HCT116 (cell line): ENCODE measurements around the gene HIVEP3. TPM values are rescaled to one million over a fixed set of nuclear protein-coding genes. Genes with fewer than 3 reads are reported as not detected.

Experiments used
- ATAC-seq: fragments of 200-7000 bp; cut with Tn5 transposase; 2 replicates; pipeline ENCODE4 v1.9.1; 2020; ENCODE audit warnings: mild to moderate bottlenecking, moderate library complexity
- BruUV-seq: library from RNA; stranded (reverse); fragments of 400-500 nt; replicated peaks from 2 replicates; lab custom pipeline; 2021; lab: Mats Ljungman, UMichigan
- CTCF ChIA-PET: fragments of 300-600 bp; sonication (Branson Sonifier 250); formaldehyde crosslinking; loops from one replicate; lab custom pipeline; 2021; ENCODE audit warnings: antibody characterized with exemption; lab: Charles Lee
- POLR2A ChIA-PET: fragments of 300-600, 350-600 bp; sonication (Branson Sonifier 250); formaldehyde crosslinking; loops from one replicate; lab custom pipeline; 2021; ENCODE audit warnings: antibody characterized with exemption; lab: Charles Lee
- RAD21 ChIA-PET, 2 experiments: fragments of 300-600 bp; sonication (Branson Sonifier 250); formaldehyde crosslinking; loops; one replicate each; lab custom pipeline; 2023; ENCODE audit warnings: low total read pairs in 2 of 2; ENCODE audit not compliant: uncharacterized antibody in 2 of 2, unreplicated experiment in 2 of 2, low non-redundant PET in 1 of 2; lab: Charles Lee
- DNase-seq: peaks from one replicate; pipeline ENCODE4 v3.0.0-alpha.2; 2010; ENCODE audit warnings: low read depth, low spot score
- H2AFZ ChIP-seq: fragments of 200-600 bp; shearing (Covaris generic), sonication (generic); 2 replicates; pipeline ENCODE4 v1.6.1; 2017; ENCODE audit warnings: low read depth, mixed run types, mixed read lengths, antibody characterized with exemption, low read length; ENCODE audit not compliant: poor library complexity, severe bottlenecking
- H3K27ac ChIP-seq: 2 replicates; pipeline ENCODE4 v1.5.1; 2012; ENCODE audit warnings: low read depth, low read length
- H3K27me3 ChIP-seq: fragments of 200-600 bp; sonication (generic); 2 replicates; pipeline ENCODE4 v1.6.1; 2016; ENCODE audit warnings: mixed run types, low read length, mixed read lengths; ENCODE audit not compliant: insufficient read depth
- H3K36me3 ChIP-seq, 2 experiments: fragments of 200-500 bp in 1 of 2; fragments of 200-600 bp in 1 of 2; sonication (Bioruptor generic) in 1 of 2; sonication (generic) in 1 of 2; 2 replicates each; pipeline versions ENCODE4 v1.5.1 to v1.6.1; 2014 to 2016; ENCODE audit warnings: low read length in 2 of 2, inconsistent platforms in 1 of 2, mixed read lengths in 1 of 2, mixed run types in 1 of 2; ENCODE audit not compliant: insufficient read depth in 2 of 2, control insufficient read depth in 1 of 2
- H3K4me1 ChIP-seq, 2 experiments: fragments of 200-600 bp in 1 of 2; sonication (generic) in 1 of 2; 2 replicates each; pipeline versions ENCODE4 v1.5.1 to v1.6.1; 2012 to 2017; ENCODE audit warnings: low read length in 2 of 2, inconsistent platforms in 1 of 2, mild to moderate bottlenecking in 1 of 2, mixed read lengths in 1 of 2, mixed run types in 1 of 2, moderate library complexity in 1 of 2; ENCODE audit not compliant: insufficient read depth in 2 of 2, control insufficient read depth in 1 of 2
- H3K4me2 ChIP-seq: fragments of 200-600 bp; sonication (generic); 2 replicates; pipeline ENCODE4 v1.6.1; 2017; ENCODE audit warnings: mixed run types, low read length, mixed read lengths
- H3K4me3 ChIP-seq, 2 experiments: fragments of 200-600 bp in 1 of 2; sonication (generic) in 1 of 2; replicated peaks in 1 of 2; 2 replicates each; pipeline ENCODE4 v1.5.1; 2011 to 2016; ENCODE audit warnings: low read length in 2 of 2, control low read depth in 1 of 2, low read depth in 1 of 2, mild to moderate bottlenecking in 1 of 2, mixed read lengths in 1 of 2, mixed run types in 1 of 2
- H3K79me2 ChIP-seq: fragments of 200-600 bp; sonication (generic); 2 replicates; pipeline ENCODE4 v1.6.1; 2017; ENCODE audit warnings: mild to moderate bottlenecking, mixed run types, low read length, moderate library complexity, mixed read lengths; ENCODE audit not compliant: insufficient read depth
- H3K9ac ChIP-seq: fragments of 200-600 bp; sonication (generic); 2 replicates; pipeline ENCODE4 v1.6.1; 2016; ENCODE audit warnings: low read length, mixed read lengths
- H3K9me2 ChIP-seq: fragments of 200-600 bp; sonication (generic), shearing (Covaris generic); 2 replicates; pipeline ENCODE4 v1.6.1; 2017; ENCODE audit warnings: mixed run types, mild to moderate bottlenecking, moderate library complexity; ENCODE audit not compliant: insufficient read depth
- H3K9me3 ChIP-seq, 2 experiments: fragments of 200-500 bp in 1 of 2; fragments of 200-600 bp in 1 of 2; sonication (Bioruptor generic) in 1 of 2; sonication (generic) in 1 of 2; 2 replicates each; pipeline ENCODE4 v1.6.1; 2014 to 2017; ENCODE audit warnings: low read length in 2 of 2, mixed read lengths in 2 of 2, inconsistent platforms in 1 of 2, low read depth in 1 of 2, mild to moderate bottlenecking in 1 of 2, mixed run types in 1 of 2, moderate library complexity in 1 of 2; ENCODE audit not compliant: control insufficient read depth in 1 of 2, insufficient read depth in 1 of 2
- H4K20me1 ChIP-seq: fragments of 200-600 bp; sonication (generic), shearing (Covaris generic); 2 replicates; pipeline ENCODE4 v1.6.1; 2017; ENCODE audit warnings: mixed run types, mild to moderate bottlenecking, moderate library complexity; ENCODE audit not compliant: insufficient read depth
- CEBPB ChIP-seq: IDR thresholded peaks from 2 replicates; pipeline ENCODE4 v1.6.1; 2012; ENCODE audit warnings: low read depth
- CTCF ChIP-seq, 3 experiments: fragments of 200-600 bp in 1 of 3; sonication (generic) in 1 of 3; IDR thresholded peaks in 2 of 3; conservative IDR thresholded peaks in 1 of 3; 2 replicates each; pipeline ENCODE4 v1.5.1; 2012 to 2017; ENCODE audit warnings: low read depth in 2 of 3, low read length in 2 of 3, antibody characterized with exemption in 1 of 3, borderline replicate concordance in 1 of 3, control low read depth in 1 of 3, mild to moderate bottlenecking in 1 of 3, mixed read lengths in 1 of 3, mixed run types in 1 of 3, moderate library complexity in 1 of 3; ENCODE audit not compliant: insufficient read depth in 1 of 3
- EGR1 ChIP-seq: IDR thresholded peaks from 2 replicates; pipeline ENCODE4 v1.6.1; 2012; ENCODE audit warnings: low read depth
- ELF1 ChIP-seq: IDR thresholded peaks from 2 replicates; pipeline ENCODE4 v1.6.1; 2012; ENCODE audit warnings: low read depth, borderline replicate concordance
- EZH2 ChIP-seq: fragments of 200-600 bp; sonication (generic); IDR thresholded peaks from 2 replicates; pipeline ENCODE4 v1.6.1; 2017; ENCODE audit warnings: antibody characterized with exemption, mixed run types
- EZH2phosphoT487 ChIP-seq: fragments of 200-600 bp; IDR thresholded peaks from 2 replicates; pipeline ENCODE4 v1.6.1; 2018; ENCODE audit warnings: antibody characterized with exemption, borderline replicate concordance
- FOSL1 ChIP-seq: IDR thresholded peaks from 2 replicates; pipeline ENCODE4 v1.6.1; 2012; ENCODE audit warnings: low read depth
- JUND ChIP-seq: IDR thresholded peaks from 2 replicates; pipeline ENCODE4 v1.6.1; 2012
- MAX ChIP-seq: IDR thresholded peaks from 2 replicates; pipeline ENCODE4 v1.6.1; 2012
- POLR2A ChIP-seq: IDR thresholded peaks from 2 replicates; pipeline ENCODE4 v1.7.0; 2011; ENCODE audit warnings: borderline replicate concordance; ENCODE audit not compliant: insufficient read depth, insufficient read length; ENCODE audit errors: extremely low read depth
- POLR2AphosphoS5 ChIP-seq: IDR thresholded peaks from 2 replicates; pipeline ENCODE4 v1.6.1; 2011; ENCODE audit warnings: mild to moderate bottlenecking, low read depth, low read length, moderate library complexity
- REST ChIP-seq: IDR thresholded peaks from 2 replicates; pipeline ENCODE4 v1.6.1; 2012; ENCODE audit warnings: low read depth
- SP1 ChIP-seq: IDR thresholded peaks from 2 replicates; pipeline ENCODE4 v1.6.1; 2012; ENCODE audit warnings: low read depth
- ZBTB33 ChIP-seq: IDR thresholded peaks from 2 replicates; pipeline ENCODE4 v1.6.1; 2011; ENCODE audit warnings: mild to moderate bottlenecking, low read length, moderate library complexity; ENCODE audit not compliant: insufficient replicate concordance; ENCODE audit errors: extremely low read depth
- ZFX ChIP-seq: fragments of 450-650 bp; IDR thresholded peaks from 2 replicates; pipeline ENCODE4 v1.6.1; 2017
- ZNF274 ChIP-seq: fragments of 200-500 bp; sonication (Bioruptor generic); IDR thresholded peaks from 2 replicates; pipeline ENCODE4 v1.6.1; 2014; ENCODE audit warnings: mild to moderate bottlenecking, low read depth, low read length, inconsistent platforms
- intact Hi-C: fragments of 100-400 bp; cut with micrococcal nuclease; formaldehyde crosslinking; loops from 2 replicates; pipeline ENCODE4 v1.10.0; 2022
- total RNA-seq: library from RNA; stranded (reverse); gene quantifications from one replicate; pipeline ENCODE4 v1.2.1, GENCODE V29; 2021; ENCODE audit not compliant: unreplicated experiment
- TF ChIP-seq, protein P1 (sequence below): IDR thresholded peaks from 2 replicates; pipeline ENCODE4 v1.6.1; 2012

Gene HIVEP3
- total RNA-seq, 1 experiment from 2014 or later: 7.1 TPM

GRCh38 chr1:41715441-41716095 lies 203.2 kb downstream of the HIVEP3 start (continued):
- TF ChIP-seq CTCF (IDR thresholded peaks at IDR 0.05 in 2 of 3, conservative IDR thresholded peaks at IDR 0.05 in 1 of 3; ENCODE audit: borderline replicate concordance in 1 of 3, insufficient read depth in 1 of 3, low read depth in 2 of 3, low read length in 2 of 3): no peak

DNA sequence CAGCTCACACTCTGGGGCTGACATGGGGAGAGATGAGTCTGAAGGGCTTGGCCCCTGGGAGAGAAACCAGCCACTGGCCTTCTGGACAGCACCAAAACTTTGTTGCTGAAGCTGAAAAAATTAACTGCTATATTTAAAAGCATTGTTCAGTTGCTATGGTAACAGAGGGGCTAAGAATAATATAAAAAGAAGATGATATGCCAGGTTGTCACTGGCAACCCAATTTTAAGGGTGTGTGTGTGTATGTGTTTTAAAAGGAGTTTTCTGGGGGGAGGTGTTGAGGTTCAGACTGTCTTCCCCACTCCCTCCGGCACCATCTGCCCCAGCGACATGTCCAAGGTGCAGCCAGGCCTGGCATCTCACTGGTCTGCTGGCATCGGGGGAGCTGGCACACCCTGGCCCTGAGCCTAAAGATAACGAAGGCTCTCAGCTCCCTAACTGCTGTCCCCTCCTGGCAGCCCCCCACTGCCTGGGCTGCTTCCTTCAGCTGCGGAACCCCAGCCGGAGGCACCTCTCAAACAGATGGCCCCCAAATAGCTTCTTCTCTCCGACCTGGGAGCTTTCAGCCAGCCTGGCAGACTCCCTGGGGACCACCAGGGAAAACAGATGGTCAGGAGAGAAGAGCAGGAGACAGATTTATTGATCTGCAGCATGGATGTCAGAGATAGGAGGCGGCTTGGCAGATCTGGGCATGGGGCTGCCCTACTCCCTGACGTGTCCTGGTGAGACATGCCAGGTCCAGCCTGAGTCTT lies 203.9 kb downstream of the HIVEP3 start:
- CTCF ChIA-PET: no interaction called here
- TF ChIP-seq CEBPB: no peak
- TF ChIP-seq MAX: no peak
- TF ChIP-seq, protein P1, sequence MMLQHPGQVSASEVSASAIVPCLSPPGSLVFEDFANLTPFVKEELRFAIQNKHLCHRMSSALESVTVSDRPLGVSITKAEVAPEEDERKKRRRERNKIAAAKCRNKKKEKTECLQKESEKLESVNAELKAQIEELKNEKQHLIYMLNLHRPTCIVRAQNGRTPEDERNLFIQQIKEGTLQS: no peak
- TF ChIP-seq ZNF274: no peak
- no peak for TF ChIP-seq ZFX
- TF ChIP-seq SP1: no peak
- TF ChIP-seq ZBTB33: no peak
- TF ChIP-seq POLR2A: no peak
- no peak for TF ChIP-seq POLR2AphosphoS5
- TF ChIP-seq EZH2phosphoT487: no peak
- no peak for TF ChIP-seq ELF1
- TF ChIP-seq EGR1: no peak
- no peak for TF ChIP-seq JUND
- no peak for TF ChIP-seq REST
- no peak for TF ChIP-seq EZH2
- no peak for TF ChIP-seq FOSL1

More for the DNA sequence above, 203.9 kb downstream of the HIVEP3 start:
- H2AFZ ChIP-seq: no peak overlapping the region
- no peaks in the 10 kb centered on the region for H3K9me3 ChIP-seq
- H4K20me1 ChIP-seq: no peaks in the 10 kb centered on the region
- no peak overlapping the region for H3K4me3 ChIP-seq
- intact Hi-C loops: no loop called here
- no peak overlapping the region for H3K27ac ChIP-seq
- H3K79me2 ChIP-seq: no peaks in the 10 kb centered on the region
- H3K9ac ChIP-seq: no peak overlapping the region
- no peaks in the 10 kb centered on the region for H3K27me3 ChIP-seq
- no peaks in the 10 kb centered on the region for H3K9me2 ChIP-seq
- H3K4me2 ChIP-seq: no peak overlapping the region
- ATAC-seq (no peak), DNase-seq (no peak)
- ChIA-PET RAD21 (no interaction called here), POLR2A (no interaction called here)
- peaks cover 4 to 24% of the 10 kb centered on the region in 2 experiments; a peak in 3 of 4 replicates for H3K4me1 ChIP-seq
- no TSS peak for BruUV-seq
- H3K36me3 ChIP-seq: no peaks in the 10 kb centered on the region
